ENCODE measurements around the gene HECA.
"Not testable (repeated sequence)": the region's sequence is repeated elsewhere in the genome, so short reads cannot be mapped to it uniquely, and the experiment has no call there.

Gene HECA

DNA sequence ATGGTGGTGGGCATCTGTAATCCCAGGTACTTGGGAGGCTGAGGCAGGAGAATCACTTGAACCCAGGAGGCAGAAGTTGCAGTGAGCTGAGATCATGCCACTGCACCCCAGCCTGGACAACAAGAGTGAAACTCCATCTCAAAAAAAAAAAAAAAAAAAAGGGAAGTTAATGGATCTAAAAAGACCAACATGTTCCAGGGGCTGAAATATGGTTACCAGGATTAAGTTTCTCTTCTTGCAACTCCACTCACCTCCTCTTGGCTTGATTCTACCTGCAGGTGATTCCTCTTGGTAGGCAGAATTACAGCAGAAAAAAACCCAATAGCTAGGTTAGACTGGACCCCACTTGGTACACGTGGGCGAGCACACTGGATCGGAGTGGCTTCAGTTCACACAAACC is 93.5 kb downstream of the HECA start:
- DNase-seq = not testable (repeated sequence)

Measured in NCI-H146 (cell line).